Hepatocyte (in vitro differentiated cells): ENCODE data around the gene SLC43A2. TPM values are rescaled to one million over a fixed set of nuclear protein-coding genes. Genes with fewer than 3 reads are reported as not detected.

Experiments
- DNase-seq: peaks from one replicate; pipeline ENCODE4 v3.0.0-alpha.2; 2016; ENCODE audit warnings: low spot score
- H2AFZ ChIP-seq: fragments of 200-600 bp; sonication (generic); 2 replicates; pipeline ENCODE4 v1.6.0; 2016; ENCODE audit warnings: antibody characterized with exemption, mild to moderate bottlenecking
- H3K27ac ChIP-seq: fragments of 200-600 bp; sonication (generic); 2 replicates; pipeline ENCODE4 v1.5.1; 2016; ENCODE audit warnings: mild to moderate bottlenecking
- H3K27me3 ChIP-seq: fragments of 200-600 bp; sonication (generic); 2 replicates; pipeline ENCODE4 v1.6.1; 2016
- H3K36me3 ChIP-seq: fragments of 200-600 bp; sonication (generic); replicated peaks from 2 replicates; pipeline ENCODE4 v1.5.1; 2016; ENCODE audit warnings: low read depth; ENCODE audit not compliant: insufficient read depth
- H3K4me1 ChIP-seq: fragments of 200-600 bp; sonication (generic); 2 replicates; pipeline ENCODE4 v1.5.1; 2016; ENCODE audit warnings: mild to moderate bottlenecking, moderate library complexity; ENCODE audit not compliant: insufficient read depth
- H3K4me2 ChIP-seq: fragments of 200-600 bp; sonication (generic); 2 replicates; pipeline ENCODE4 v1.6.0; 2016
- H3K4me3 ChIP-seq: fragments of 200-600 bp; sonication (generic); 2 replicates; pipeline ENCODE4 v1.5.1; 2016; ENCODE audit warnings: mild to moderate bottlenecking
- H3K79me2 ChIP-seq: fragments of 200-600 bp; sonication (generic); 2 replicates; pipeline ENCODE4 v1.6.0; 2017; ENCODE audit warnings: mild to moderate bottlenecking
- H3K9me2 ChIP-seq: fragments of 200-600 bp; sonication (generic); replicated peaks from 2 replicates; pipeline ENCODE4 v1.6.0; 2017; ENCODE audit warnings: mild to moderate bottlenecking; ENCODE audit not compliant: insufficient read depth
- H3K9me3 ChIP-seq: fragments of 200-600 bp; sonication (generic); 2 replicates; pipeline ENCODE4 v1.5.1; 2016; ENCODE audit warnings: low read depth, mild to moderate bottlenecking
- H4K20me1 ChIP-seq: fragments of 200-600 bp; sonication (generic); 2 replicates; pipeline ENCODE4 v1.6.0; 2016; ENCODE audit warnings: mild to moderate bottlenecking; ENCODE audit not compliant: insufficient read depth, poor library complexity, severe bottlenecking
- EZH2 ChIP-seq: fragments of 200-600 bp; sonication (generic); IDR thresholded peaks from 2 replicates; pipeline ENCODE4 v1.6.1; 2016; ENCODE audit warnings: antibody characterized with exemption, mild to moderate bottlenecking, borderline replicate concordance
- EZH2phosphoT487 ChIP-seq: fragments of 200-600 bp; sonication (generic); IDR thresholded peaks from one replicate; pipeline ENCODE4 v1.6.1; 2018; ENCODE audit warnings: antibody characterized with exemption, mild to moderate bottlenecking, low read depth, moderate library complexity; ENCODE audit not compliant: unreplicated experiment, severe bottlenecking
- WGBS: methylation state at CpG from one replicate; pipeline ENCODE4 v1.1.6; 2016; ENCODE audit warnings: low lambda C conversion rate; ENCODE audit errors: missing lambda C conversion rate; 5-methylcytosine and 5-hydroxymethylcytosine counted together
- polyA plus RNA-seq: library from polyadenylated mRNA; unstranded; fragments of >200 nt; fragmentation: Nextera tagmentation; extraction: Ambion mirVana; gene quantifications from 2 replicates; pipeline ENCODE4 v1.2.1, GENCODE V29; 2016
- total RNA-seq: library from RNA; depleted of rRNA; stranded (reverse); fragments of >200 nt; gene quantifications from 2 replicates; pipeline ENCODE4 v1.2.3, GENCODE V29; 2014
- TF ChIP-seq, protein P1 (sequence below): fragments of 200-600 bp; sonication (generic); IDR thresholded peaks from 2 replicates; pipeline ENCODE4 v1.5.1; 2016; ENCODE audit warnings: antibody characterized with exemption, mild to moderate bottlenecking; ENCODE audit not compliant: poor library complexity

The SLC43A2 gene
- total and polyA plus RNA-seq, 2 experiments from 2014 or later = 6.0 to 10.2 TPM

DNA sequence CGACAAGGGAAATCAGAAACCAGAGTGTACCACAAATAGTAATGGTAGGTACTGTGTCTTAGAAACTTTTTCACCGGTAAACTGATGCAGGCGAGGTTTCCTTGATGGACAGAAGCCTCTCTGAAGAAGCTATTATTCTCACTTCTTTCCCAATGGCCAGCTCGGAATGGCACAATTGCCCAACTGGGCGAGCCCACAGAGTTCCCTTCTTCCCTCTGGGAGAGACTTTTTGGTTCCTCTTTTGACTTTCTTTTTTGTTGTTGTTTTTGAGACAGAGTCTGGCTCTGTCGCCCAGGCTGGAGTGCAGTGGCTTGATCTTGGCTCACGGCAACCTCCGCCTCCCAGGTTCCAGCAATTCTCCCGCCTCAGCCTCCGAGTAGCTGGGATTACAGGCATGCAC is 16.9 kb downstream of the SLC43A2 start:
- H3K27ac ChIP-seq = no peak overlapping the region
- no peaks in the 10 kb centered on the region for H3K36me3 ChIP-seq
- H3K4me3 ChIP-seq = no peak overlapping the region
- TF ChIP-seq EZH2 = no peak
- TF ChIP-seq, protein P1, sequence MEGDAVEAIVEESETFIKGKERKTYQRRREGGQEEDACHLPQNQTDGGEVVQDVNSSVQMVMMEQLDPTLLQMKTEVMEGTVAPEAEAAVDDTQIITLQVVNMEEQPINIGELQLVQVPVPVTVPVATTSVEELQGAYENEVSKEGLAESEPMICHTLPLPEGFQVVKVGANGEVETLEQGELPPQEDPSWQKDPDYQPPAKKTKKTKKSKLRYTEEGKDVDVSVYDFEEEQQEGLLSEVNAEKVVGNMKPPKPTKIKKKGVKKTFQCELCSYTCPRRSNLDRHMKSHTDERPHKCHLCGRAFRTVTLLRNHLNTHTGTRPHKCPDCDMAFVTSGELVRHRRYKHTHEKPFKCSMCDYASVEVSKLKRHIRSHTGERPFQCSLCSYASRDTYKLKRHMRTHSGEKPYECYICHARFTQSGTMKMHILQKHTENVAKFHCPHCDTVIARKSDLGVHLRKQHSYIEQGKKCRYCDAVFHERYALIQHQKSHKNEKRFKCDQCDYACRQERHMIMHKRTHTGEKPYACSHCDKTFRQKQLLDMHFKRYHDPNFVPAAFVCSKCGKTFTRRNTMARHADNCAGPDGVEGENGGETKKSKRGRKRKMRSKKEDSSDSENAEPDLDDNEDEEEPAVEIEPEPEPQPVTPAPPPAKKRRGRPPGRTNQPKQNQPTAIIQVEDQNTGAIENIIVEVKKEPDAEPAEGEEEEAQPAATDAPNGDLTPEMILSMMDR = no peak
- no peak for TF ChIP-seq EZH2phosphoT487
- H2AFZ ChIP-seq = no peak overlapping the region
- H4K20me1 ChIP-seq = no peaks in the 10 kb centered on the region
- no peak for DNase-seq
- 92% methylated on average over 10 of the region's 10 CpGs for WGBS
- H3K4me2 ChIP-seq = no peak overlapping the region
- no peaks in the 10 kb centered on the region for H3K9me3 ChIP-seq
- no peaks in the 10 kb centered on the region for H3K79me2 ChIP-seq
- no peaks in the 10 kb centered on the region for H3K27me3 ChIP-seq
- no peaks in the 10 kb centered on the region for H3K9me2 ChIP-seq
- H3K4me1 ChIP-seq = peaks cover 6% of the 10 kb centered on the region

- DNase-seq = peak; percentile 2
- Histone ChIP-seq H3K9me3 (no peaks in the 10 kb centered on the region), H3K27ac (no peak overlapping the region), H3K36me3 (no peaks in the 10 kb centered on the region), H3K4me3 (no peak overlapping the region), H2AFZ (no peak overlapping the region), H4K20me1 (no peaks in the 10 kb centered on the region), H3K27me3 (no peaks in the 10 kb centered on the region), H3K4me1 (peaks cover 6% of the 10 kb centered on the region), H3K9me2 (no peaks in the 10 kb centered on the region), H3K79me2 (no peaks in the 10 kb centered on the region), H3K4me2 (no peak overlapping the region)
- TF ChIP-seq, protein P1 = no peak
- WGBS = 98% methylated on average over 7 of the region's 7 CpGs
Measured at GRCh38 chr17:1608676-1609075, 20.0 kb downstream of the SLC43A2 start.

GRCh38 chr17:1607971-1608320 is 20.7 kb downstream of the SLC43A2 start:
- no peak overlapping the region for H2AFZ ChIP-seq
- no peaks in the 10 kb centered on the region for H3K36me3 ChIP-seq
- DNase-seq = peak; percentile 3
- no peak overlapping the region for H3K4me2 ChIP-seq
- WGBS = 55% methylated on average over 5 of the region's 5 CpGs
- no peak overlapping the region for H3K4me3 ChIP-seq
- peak overlapping the region; percentile 69 for H3K27ac ChIP-seq
- H3K9me3 ChIP-seq = no peaks in the 10 kb centered on the region
- H3K4me1 ChIP-seq = peaks cover 6% of the 10 kb centered on the region
- no peaks in the 10 kb centered on the region for H4K20me1 ChIP-seq
- no peaks in the 10 kb centered on the region for H3K27me3 ChIP-seq
- TF ChIP-seq, protein P1 = no peak
- TF ChIP-seq EZH2 (no peak), EZH2phosphoT487 (no peak)
- no peaks in the 10 kb centered on the region for H3K79me2 ChIP-seq
- H3K9me2 ChIP-seq = no peaks in the 10 kb centered on the region

GRCh38 chr17:1606352-1606985 is 22.2 kb downstream of the SLC43A2 start:
- Histone ChIP-seq H3K9me2 (no peaks in the 10 kb centered on the region), H3K79me2 (no peaks in the 10 kb centered on the region), H3K4me2 (no peak overlapping the region), H3K36me3 (no peaks in the 10 kb centered on the region), H3K9me3 (no peaks in the 10 kb centered on the region), H3K4me3 (no peak overlapping the region), H2AFZ (no peak overlapping the region), H3K27ac (peak overlapping the region; percentile 69), H3K27me3 (no peaks in the 10 kb centered on the region), H4K20me1 (no peaks in the 10 kb centered on the region), H3K4me1 (peaks cover 6% of the 10 kb centered on the region)
- 85% methylated on average over 26 of the region's 26 CpGs for WGBS
- TF ChIP-seq EZH2phosphoT487 = no peak
- TF ChIP-seq, protein P1 = no peak
- TF ChIP-seq EZH2 = no peak
- DNase-seq = peak; percentile 10
